Measurements from ENCODE around the gene ARSB.

ARSB gene

DNA sequence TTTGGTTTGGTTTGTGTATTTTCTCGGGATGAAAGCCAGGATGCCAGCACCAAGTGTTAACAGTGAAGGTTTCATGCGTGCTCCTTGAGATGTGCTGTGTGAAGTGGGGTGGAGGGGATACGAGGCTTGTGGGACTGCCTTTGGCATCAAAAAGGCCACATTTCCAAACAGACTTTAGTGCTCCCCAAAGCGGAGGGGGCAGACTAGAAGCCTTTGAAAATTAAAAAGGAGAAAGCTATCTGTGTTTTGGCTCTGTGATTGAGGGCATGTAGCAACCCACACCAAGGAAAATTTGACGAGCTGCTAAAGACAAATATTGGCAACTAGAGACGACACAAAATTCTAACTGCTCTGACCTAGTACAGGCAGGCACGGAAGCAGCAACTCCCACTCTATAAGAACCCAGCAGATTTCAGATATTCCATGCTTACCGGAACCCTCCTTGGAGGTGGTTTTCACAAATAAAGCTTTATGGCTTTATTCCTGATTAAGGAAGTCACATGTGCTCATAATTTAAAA, 154.5 kb downstream of the ARSB start:
- DNase-seq (ENCODE audit: low spot score) = no peak

DNA sequence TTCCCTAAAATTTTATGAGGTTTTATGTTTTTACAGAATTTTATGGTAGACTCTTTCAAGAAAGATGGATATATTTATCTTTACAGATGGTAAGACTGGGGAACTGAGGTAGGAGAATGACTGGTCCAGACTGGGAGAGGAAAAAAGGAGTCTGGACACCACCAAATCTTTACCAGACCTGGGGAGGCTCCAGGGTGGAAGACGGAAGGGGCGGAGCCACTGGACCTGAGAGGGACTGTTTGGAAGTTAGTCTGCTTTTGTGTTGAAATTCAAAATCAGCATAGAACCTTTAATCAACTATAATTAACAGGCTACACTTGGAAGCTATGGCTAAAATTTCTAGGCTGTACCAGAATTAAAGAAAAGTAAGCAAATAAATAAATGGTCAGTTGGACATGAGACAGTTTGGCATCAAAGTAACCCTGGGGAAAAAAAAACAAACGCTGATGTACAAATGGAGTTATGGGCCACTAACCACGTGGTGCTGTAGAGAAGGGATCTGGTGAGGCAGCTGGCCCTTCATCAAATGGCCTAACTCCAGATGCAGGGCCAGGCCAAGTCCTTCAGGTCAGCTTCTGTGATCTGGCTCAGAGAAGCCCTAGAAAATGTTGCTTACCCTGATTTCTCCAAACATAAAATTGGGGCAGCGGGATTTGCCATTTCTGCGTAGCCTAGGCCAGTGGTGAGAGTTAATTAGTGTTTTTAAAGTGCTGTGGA, 155.1 kb downstream of the ARSB start:
- no peak for DNase-seq (ENCODE audit: low spot score)

DNA sequence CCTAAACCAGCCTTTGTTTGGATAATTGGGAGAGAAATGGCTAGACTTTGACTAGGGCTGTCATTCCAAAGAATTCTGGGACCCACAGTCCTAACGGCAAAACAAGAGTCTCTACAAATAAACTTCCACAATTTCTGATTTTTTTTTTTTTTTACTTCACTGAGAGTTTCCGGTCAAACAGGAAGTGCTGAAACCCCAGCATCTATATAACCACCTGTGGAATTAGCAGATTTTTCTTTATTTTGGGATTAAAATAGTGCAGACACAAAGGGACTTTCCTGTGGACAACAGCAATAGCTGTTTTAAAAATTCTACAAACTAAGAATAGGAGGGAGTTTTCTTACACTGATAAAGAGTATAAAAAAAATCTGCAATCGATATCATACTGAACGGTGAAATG, 157.4 kb downstream of the ARSB start:
- DNase-seq (ENCODE audit: low spot score) = no peak

DNA sequence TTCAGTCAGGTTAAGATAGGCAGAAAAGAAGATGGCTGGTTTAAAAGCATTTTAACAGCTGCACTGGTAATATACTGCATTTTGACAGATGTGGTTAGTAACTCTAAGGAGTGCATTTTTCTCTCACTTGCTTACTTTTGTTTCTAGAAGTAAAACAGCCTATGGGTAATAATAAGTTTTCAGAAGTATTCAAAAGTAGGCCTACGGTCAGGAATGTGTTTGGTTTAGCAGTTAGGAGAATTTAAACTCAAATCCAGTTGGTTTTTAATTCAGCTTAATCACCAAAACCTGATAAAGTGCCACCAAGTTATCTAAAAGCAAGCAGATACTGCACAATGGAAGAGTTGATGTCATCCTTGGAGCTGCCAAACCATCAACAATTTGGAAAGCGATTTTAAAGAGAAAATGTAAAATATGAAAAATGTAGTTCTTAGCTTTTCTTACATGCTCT, 160.3 kb downstream of the ARSB start:
- no peak for DNase-seq (ENCODE audit: low spot score)

DNA sequence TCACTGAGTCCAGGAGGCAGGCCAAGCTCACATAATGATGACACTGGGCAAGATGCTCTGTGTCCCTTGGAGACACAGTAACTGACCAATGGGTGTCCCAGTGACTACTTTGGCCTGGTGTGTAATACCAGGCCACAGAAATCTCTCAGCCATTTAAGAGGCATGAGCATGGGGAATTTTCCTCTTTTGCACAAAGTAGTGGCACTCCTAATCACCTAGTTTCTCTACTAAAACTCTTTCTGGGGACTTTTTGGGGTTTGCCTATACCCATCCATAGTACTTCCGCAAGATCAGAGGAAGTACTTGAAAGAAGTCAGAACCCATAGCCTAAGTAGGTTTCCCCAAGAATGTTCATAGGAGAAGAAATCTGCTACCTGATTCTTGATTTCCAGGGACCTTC, 161.9 kb downstream of the ARSB start:
- no peak for DNase-seq (ENCODE audit: low spot score)

DNA sequence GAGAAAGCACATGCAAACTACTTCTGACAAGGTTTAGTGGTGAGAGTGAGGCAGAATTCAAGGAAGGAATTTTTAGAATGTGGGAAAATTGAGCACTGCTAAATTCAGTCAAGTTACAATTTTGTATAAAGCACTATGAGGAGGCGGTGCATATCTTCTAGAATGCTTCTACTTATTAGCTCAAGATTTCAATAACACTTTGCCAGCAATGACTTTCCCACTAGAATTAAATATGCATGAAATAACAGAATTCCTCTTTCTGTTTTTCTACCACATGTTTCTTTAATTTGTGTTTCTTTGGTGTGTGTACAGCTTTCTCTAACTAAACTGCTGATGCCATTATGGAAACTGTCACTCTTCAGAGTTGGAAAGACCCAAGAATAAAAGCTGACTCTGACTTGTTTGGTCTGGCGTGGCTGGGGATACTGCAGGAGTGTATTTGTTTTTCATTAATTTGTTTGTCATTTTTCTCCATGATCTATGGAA, 163.5 kb downstream of the ARSB start:
- DNase-seq (ENCODE audit: low spot score) = no peak

DNA sequence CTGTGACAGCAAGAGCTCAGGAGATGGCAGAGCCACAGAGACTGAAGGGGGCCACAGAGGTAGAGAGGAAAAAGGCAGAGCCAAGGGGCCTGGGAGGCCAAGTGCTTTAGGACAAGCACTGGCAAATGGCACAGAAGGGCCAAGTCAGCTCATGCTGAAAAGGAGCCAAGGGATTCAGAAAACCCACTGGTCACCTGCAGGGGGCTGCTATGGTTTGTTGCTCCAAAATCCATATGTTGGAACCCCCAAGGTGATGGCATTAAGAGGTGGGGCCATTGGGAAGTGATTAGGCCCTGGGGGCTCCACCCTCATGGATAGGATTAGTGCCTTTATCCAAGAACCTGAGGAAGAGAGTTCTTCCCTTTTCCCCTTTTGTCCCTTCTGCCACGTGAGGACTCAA, 165.4 kb downstream of the ARSB start:
- no peak for DNase-seq (ENCODE audit: low spot score)

DNA sequence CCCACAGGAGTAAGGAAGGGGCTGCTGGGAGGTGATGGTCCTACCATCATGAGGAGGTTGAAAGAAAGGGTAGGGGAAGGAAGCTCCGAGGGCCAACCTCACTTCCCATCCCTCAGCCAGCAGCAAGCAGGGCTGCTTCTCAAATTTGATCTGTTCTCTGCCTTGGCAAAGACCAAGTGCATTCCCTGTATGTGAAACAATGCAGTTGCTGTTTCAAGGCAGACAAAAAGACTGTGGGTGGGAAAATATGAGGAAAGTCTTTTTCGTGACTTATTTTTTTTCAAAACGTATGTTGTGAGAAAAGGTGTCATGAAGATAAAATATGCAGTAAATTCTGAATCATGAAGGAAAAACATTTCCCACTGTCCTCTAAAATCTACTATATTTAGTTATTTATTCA, 165.9 kb downstream of the ARSB start:
- no peak for DNase-seq (ENCODE audit: low spot score)

DNA sequence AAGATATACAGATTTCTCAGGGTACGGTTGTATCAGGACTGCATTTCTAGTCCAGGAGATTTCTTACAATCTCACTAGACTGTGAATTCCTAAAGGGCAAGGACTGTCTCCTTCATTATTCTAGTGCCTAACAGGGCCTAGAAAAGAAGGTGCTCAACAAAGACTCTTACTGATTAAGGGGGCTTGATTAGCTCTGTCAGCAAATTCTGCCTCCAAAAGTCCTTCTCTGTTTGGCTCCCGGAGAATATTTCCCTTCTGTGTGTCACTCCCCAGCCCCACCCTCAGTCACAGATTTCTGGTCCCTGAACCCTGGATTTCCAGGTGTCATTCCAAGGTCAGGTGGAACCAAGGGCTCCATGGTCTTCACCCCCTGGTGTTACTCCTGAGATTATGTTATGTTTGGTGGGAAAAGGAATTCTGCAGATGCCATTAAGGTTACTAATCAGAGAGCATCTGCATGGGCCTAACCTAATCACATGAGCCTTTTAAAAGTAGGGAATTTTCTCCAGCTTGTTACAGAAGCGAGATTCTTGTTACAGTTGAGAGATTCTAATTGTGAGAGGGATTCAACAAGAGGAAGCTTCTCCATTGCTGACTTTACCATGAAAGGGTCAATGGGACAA, 168.9 kb downstream of the ARSB start:
- DNase-seq (ENCODE audit: low spot score) = no peak

DNA sequence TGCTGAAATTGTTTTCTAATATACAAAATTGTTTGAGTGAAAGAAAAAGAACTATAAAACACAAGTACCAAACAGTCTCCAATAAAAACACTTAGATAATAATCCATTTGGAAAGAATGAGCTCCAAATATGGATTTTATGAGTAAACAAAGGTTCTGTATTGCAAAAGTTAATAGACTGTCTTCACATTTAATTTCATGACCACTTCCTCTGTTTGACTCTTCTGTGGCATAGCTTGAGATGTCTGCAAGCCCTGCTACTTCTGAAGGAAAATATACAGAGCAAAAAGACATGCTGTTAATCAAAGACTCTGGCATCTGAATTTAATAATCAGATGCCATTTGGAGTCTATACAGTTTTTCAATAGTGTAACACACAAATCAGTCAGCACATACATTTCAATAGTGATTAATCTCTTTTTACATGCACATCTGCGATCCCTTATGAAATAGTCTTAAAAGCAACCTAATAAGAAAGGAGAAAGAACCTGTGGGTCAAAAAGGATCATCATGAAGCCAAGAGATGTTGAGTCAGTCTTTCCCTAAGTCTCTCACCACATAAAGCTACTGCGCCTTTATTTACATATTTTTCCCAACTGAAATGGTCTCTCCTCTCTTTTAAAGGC, 171.1 kb downstream of the ARSB start:
- no peak for DNase-seq (ENCODE audit: low spot score)

DNA sequence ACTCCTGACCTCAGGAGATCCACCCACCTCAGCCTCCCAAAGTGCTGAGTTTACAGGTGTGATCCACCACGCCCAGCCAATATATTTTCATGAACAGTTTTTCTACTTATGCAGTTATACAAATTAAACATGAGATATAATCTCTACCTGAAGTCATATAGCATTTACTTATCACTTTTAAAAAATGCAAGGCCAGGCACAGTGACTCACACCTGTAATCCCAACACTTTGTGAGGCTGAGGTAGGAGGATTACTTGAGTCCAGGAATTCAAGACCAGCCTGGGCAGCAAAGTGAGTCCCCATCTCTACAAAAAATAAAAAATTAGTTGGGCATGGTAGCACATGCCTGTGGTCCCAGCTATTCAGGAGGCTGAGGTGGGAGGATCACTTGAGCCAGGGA, 171.8 kb downstream of the ARSB start:
- no peak for DNase-seq (ENCODE audit: low spot score)

DNA sequence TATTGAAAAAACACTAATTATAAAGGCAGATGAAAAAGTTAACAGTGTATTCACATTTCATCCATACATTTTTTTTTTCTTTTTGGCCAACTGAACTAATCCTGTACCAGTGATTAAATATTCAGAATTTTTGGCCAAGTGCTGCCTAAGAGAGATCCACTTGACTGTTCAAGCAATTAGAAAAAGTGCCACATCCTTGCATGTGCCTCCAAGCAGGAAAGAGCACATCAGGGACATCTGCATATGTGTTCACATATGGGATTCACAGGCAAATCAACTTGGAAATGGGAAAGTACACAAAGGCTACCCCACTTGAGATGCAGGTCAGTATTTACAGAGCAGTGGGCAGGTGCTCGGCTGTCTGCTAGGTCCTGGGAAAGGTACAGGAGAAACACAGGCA, 173.2 kb downstream of the ARSB start:
- no peak for DNase-seq (ENCODE audit: low spot score)

DNA sequence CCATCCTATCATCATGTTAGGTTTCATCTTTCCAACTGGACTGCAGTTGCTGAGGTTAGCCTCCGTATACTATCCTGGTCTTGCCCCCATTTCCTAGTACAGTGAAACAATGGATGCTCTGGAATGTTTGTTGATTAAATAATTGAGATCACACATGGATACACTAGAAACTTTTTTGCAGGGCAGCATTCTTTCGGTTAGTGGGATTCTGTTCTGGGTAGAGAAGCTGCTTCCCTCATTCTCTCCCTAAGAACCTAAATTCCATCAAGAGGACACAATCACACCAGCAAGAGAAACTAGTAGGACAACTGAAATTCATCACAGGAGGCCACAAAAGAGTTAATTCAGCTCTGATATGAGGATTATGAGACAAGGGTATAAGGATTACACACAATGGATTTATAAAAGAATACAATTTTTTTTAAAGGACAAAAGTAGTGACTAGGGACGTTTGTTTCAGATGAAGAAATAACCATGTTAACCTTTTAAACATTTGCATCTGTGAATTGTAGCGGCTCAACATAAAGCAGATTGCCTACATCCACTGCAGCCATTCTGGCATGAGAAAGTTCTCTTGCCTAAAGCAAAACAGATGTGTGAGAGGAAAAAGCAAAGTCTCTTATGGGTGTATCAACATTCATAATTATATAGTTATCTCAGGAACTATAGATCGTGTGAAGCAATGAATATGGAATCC, 173.8 kb downstream of the ARSB start:
- no peak for DNase-seq (ENCODE audit: low spot score)

DNA sequence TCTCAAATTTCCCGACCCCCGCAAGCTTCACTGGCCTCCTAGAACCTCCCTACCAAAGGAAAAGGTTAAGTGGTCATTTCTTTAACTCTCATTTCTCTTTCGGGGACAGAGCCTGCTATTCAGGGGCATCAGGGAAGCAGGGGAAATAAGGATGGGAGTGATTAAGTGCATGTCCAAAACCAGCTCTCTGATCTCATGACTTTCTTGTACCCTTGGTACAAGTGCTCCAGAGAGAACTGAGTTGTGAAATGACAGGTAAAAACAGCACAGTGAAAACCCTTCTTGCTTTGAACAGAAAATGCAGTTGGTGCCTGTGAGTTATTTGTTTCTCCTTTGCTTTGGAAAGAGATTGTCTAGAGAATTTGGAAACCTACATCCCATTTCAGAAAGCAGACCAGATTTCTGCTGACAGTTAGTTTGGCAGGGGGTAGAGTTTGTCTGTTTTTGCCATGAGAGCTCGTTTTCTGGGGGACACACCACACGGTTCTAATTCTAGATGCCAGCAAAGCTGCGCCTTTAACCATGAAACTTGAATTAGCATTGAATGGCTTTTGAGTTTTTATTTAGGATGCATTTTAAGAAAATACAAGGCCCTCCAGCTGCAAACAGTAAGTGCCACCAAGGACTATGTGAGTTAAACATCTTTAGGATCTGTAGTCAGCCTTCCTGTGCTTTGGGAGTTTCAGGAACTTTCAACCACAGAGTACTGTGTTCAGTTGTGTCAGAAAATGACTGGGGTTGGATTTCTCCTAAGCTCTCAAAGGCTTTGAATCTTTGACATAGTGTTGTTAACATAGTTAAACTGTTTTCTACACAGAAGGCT, 174.8 kb downstream of the ARSB start:
- no peak for DNase-seq (ENCODE audit: low spot score)

DNA sequence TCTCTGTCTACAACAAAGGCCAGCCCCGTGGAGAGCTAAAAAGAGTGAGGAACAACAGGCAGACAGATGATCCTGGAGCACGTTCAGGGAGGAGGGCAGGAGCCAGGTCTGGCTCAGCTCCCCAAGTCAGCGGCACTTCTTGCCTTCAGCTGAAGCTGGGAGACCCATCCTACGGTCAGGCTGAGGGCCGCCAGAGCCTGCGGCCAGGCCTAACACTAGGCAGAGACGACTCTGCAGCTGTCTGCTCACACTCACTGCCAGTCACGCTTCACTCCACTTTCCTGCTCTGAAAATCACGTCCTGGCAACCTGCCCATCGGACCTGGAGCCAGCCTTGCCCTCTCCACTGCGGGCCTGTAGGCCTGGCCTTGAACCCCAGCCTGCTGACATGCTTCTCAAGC, 175.7 kb downstream of the ARSB start:
- no peak for DNase-seq (ENCODE audit: low spot score)

DNA sequence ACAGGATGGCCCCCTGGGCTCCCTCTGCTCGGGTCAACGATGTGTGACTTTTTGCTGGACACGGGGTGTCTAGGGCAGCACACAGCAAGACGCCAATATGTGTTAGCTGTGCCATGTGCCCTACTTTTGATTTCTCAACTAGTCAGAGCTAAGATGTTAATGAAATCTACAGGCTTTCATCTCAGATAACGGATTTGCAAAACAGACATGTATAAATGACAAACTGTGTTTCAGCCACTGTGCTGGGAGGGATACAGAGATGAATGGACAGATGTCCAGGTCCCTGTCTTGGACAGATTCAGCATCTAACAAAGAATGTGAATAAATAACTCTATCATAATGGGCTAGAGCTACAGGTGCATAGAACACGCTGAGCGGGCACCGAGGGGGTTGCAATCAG, 176.3 kb downstream of the ARSB start:
- DNase-seq (ENCODE audit: low spot score) = no peak

DNA sequence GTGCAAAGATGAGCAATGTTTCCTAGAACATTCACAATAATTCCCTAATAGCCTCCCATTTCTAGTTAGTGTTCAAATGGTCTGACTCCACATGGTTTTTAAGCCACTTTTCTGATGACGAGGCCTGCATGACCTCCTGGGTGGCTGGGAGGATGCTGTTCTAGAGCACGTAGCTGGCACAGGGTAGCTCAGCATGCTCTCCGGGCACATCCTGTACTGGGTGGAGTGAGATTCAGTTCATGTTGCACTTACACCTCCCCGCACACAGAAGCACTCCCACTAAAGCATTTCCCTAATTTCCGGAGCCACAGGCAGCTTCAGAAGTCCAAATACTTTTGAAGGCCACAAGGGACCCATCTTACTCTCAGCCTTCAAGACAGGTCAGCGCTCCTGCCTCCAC, 176.7 kb downstream of the ARSB start:
- no peak for DNase-seq (ENCODE audit: low spot score)

DNA sequence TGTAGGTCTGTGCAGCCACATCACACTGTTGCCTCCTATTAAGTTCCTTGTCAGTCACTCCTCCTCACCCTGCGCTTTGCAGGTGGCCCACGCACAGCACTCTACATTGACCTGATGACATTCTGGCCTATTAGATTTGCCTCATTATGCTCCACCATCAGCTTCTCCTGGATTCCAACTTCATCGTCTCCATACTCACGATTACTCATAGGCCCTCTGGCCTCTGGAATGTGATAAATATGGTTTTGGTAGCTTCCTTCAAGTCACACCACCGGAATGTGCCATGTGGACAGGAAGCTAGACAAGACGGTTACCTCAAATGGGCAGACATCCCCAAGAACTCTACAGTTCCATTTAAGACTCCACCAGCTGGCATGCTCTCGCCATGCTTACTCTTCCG, 178.6 kb downstream of the ARSB start:
- DNase-seq (ENCODE audit: low spot score) = no peak

DNA sequence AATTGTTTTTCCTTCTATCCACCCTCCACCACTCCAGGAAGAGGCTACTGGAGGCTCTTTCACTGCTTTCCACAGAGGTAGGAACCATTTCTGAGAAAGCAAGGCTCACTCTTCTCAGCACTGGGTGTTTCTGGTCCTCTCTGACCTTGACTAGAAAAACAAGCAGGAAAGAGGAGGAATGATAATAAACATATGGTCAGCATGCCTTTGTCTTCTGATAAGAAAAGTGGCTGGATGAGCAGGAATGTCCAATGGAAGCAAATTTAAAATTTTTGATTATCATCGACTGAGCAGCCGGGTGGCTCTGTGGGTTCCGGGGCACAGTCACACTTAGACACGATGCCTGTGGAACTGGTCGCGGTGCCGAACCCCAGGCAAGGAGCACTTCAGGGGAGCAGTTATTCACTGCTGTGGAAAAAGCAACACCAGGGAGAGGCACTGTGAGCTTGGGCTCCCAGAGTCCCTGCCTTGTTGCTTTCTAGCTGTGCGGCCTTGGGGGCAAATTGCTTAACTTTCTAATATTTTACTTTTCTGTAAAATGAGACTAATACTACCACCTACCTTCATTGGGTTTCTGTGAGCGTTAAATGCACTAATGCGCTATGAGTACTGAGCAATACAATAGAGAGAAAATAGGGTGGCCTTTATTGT, 179.5 kb downstream of the ARSB start:
- no peak for DNase-seq (ENCODE audit: low spot score)

DNA sequence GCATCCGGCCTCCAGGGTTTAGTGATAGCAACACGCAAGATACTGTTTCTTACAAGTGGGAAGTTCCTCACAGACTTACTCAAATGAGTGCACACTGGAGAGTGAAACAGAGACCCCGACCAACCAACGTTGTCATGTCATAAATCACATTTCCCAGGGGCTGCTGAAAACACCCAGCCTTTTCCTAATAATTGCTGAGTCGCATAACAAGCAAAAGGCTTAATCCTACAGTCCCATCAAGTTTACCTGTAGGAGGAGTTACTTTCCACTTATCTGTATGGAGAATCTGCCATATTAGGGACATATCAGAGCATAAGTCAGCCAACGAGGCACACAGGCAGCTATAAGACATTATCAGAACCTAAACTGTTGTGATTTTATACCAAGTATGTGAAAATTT, 180.1 kb downstream of the ARSB start:
- no peak for DNase-seq (ENCODE audit: low spot score)

DNA sequence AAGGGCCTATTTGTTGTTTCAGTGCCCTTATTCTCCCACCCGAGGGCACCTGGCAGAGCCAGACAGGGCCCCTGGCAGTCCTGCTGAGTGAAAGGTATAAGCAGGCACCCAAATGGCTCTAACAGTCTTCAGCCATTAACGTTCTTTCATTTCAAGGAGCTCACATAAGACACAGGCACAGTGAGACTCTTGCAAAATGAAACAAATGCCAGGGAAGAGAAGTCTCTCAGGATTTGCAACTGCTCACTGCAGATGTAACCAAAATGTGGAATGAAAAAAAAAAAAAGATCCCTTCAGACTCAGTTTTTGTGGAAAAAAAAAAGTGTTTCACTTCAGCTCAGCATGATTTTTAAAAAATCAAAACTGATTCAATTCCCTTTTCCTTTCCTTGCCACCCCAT, 181.2 kb downstream of the ARSB start:
- DNase-seq (ENCODE audit: low spot score) = no peak
